HG03097 (cell line): ENCODE measurements around the gene RNU11.
"Not testable (repeated sequence)": the region's sequence is repeated elsewhere in the genome, so short reads cannot be mapped to it uniquely, and the experiment has no call there.

Source experiments
- ATAC-seq: cut with Tn5 transposase; IDR thresholded peaks from one replicate; pipeline ENCODE4 v1.9.1; 2021; ENCODE audit not compliant: unreplicated experiment, low FRiP score

Gene RNU11

GRCh38 chr1:28656335-28656734 is 7.9 kb downstream of the RNU11 start:
- no peak for ATAC-seq

DNA sequence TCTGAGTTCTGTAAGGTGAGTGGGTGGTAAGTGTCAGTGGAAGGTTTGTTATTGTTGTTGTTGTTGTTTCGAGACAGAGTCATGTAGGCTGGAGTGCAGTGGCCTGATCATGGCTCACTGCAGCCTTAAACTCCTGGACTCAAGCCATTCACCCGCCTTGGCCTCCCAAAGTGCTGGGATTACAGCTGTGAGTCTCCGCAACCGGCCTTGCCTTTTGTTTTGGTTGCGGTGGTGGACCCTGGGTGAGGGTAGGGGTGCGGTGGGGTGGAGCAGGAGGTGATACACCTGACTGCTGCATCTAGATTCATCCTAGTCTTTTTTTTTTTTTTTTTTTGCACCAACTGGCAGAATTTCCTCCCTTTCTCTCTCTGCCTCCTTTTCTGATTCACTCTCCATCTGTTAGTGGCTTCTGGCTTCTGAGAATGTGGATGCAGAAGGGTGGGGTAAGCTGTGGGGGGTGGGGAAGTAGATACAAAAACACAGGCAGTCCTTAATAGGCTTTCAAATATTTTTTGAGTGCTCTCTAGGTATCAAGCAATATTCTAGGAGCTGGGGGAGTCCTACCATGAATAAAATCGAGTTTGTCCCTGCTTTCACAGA is 15.6 kb downstream of the RNU11 start:
- no peak for ATAC-seq

- no peak for ATAC-seq
These were observed 18.4 kb downstream of the RNU11 start for GRCh38 chr1:28666806-28667205.

GRCh38 chr1:28668191-28668955 is 20.0 kb downstream of the RNU11 start, which contains the start of gene GMEB1:
Gene GMEB1 (plus strand): TSS chr1:28668784. CDS start chr1:28683613, 14,829 bp downstream.
- peak; percentile 79 for ATAC-seq

- ATAC-seq, result peak; percentile 38
These were observed 20.7 kb downstream of the RNU11 start for GRCh38 chr1:28668956-28669723.

GRCh38 chr1:28671254-28671780 is 22.9 kb downstream of the RNU11 start:
- no peak for ATAC-seq

GRCh38 chr1:28672971-28673370 is 24.6 kb downstream of the RNU11 start:
- not testable (repeated sequence) for ATAC-seq

DNA sequence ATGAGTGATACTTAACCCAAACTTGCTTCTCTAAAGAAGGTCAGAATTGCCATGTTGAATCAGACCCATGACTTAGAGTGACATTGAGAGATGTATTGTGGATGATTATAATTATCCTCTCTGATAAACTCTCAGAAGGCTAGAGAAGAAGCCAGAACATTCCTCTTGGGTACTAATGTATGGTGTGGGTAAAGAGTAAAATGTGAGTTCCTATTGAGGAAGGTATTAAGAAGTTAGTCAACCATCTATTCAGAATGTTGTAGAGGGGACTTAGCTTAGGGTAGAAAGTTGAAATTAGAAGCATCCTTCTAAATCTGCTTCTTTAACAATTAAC is 27.5 kb downstream of the RNU11 start:
- ATAC-seq, result no peak

DNA sequence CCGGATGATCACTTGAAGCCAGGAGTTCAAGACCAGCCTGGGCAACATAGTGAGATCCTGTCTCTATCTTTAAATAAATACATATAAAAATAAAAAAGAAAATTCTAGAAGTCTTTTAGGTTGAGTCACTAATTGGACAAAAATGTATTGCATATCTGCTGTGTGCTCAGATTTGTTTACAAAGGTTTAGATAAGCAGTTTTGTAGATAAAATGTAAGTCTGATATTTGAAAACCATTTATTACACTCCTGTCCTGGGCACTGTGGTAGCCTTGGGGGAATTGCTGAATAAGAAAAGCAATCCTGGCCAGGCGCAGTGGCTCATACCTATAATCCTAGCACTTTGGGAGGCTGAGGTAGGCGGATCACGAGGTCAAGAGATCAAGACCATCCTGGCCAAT is 31.8 kb downstream of the RNU11 start:
- no peak for ATAC-seq

DNA sequence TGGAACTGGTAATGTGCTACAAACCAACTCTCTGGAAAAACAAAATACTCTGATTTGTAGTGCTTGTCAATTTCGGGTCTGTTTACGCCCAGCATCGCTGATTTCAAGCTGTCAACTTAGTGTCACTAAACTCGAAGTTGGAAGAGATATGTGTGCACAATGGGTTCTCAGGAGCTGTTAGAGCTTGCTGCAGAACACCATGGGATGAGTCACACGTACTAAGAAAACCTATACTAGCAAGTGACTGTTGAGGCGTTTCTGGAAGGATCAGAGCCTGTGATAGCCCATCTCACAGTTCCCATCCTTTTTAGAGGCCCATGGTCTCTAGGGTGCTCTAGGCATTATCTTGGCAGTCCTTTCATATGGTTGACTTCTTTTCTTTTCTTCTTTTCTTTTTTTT is 34.4 kb downstream of the RNU11 start:
- no peak for ATAC-seq

DNA sequence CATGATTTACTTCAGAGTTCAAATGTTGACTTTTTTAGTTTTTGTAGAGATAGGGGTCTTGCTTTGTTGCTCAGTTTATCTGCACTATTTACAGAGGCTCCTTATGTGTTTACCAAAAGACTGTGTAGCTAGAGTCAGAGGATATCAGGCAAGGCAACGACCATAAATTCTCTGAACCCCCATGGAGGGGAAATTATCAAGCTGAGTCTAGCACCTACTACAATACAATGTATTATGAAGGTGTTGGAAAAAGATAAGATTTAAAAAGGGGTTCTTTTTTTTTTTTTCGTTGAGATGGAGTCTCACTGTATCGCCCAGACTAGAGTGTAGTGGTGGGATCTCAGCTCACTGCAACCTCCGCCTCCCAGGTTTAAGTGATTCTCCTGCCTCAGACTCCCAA is 36.5 kb downstream of the RNU11 start:
- ATAC-seq, result no peak

- ATAC-seq, result not testable (repeated sequence)
These were observed 43.2 kb downstream of the RNU11 start for GRCh38 chr1:28691627-28692026.
